ENCODE data around the gene CRK. TPM values are rescaled to one million over a fixed set of nuclear protein-coding genes. Genes with fewer than 3 reads are reported as not detected.
A peak's percentile ranks its signal among the peaks of the same experiment; 100 is the strongest.
"Not testable (repeated sequence)": the region's sequence is repeated elsewhere in the genome, so short reads cannot be mapped to it uniquely, and the experiment has no call there.

CRK gene
- total RNA-seq, 1 donor from 2014 or later: 36.0 TPM

DNA sequence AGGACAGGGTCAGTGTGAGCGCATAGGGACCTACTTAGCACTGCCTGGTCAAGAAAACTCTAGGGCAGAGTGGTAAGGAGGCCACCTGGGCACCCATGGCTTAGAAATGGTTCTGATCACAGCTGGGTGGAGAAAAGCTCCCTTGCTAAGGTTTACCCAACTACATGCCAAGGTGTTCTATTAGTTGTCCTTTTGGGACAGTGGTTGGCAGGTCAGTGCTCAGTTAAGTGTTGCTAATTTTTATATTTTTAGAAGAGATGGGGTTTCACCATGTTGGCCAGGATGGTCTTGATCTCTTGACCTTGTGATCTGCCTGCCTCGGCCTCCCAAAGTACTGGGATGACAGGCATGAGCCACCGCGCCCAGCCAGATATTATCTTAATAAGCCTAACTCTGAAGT, 10.3 kb downstream of the CRK start:
- ATAC-seq (ENCODE audit: poor library complexity); DNase-seq; intact Hi-C loops (cut with DNase I): not testable (repeated sequence)

DNA sequence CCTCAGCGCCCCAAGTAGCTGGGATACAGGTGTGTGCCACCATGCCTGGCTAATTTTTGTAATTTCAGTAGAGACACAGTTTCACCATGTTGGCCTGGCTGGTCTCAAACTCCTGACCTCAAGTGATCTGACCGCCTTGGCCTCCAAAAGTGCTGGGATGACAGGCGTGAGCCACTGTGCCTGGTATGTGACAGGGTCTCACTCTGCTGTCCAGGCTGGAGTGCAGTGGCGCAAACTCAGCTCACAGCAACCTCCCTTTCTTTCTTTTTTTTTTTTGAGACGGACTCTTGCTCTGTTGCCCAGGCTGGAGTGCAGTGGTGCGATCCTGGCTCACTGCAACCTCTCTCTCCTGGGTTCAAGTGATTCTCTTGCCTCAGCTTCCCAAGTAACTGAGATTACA, 13.3 kb downstream of the CRK start:
- intact Hi-C loops (cut with DNase I); DNase-seq; ATAC-seq (ENCODE audit: poor library complexity): not testable (repeated sequence)

DNA sequence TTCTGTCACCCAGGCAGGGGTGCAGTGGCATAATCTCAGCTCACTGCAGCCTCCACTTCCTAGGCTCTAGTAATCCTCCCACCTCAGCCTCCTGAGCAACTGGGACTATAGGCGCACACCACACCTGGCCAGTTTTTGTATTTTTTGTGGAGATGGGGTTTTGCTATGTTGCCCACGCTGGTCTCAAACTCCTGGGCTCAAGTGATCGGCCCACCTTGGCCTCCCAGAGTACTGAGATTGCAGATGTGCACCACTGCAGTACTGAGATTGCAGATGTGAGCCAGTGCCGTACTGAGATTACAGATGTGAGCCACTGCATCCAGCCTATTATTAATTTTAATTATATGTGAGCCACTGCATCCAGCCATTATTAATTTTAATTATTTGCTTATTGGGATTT, 13.8 kb downstream of the CRK start:
- ATAC-seq (ENCODE audit: poor library complexity): no peak

DNA sequence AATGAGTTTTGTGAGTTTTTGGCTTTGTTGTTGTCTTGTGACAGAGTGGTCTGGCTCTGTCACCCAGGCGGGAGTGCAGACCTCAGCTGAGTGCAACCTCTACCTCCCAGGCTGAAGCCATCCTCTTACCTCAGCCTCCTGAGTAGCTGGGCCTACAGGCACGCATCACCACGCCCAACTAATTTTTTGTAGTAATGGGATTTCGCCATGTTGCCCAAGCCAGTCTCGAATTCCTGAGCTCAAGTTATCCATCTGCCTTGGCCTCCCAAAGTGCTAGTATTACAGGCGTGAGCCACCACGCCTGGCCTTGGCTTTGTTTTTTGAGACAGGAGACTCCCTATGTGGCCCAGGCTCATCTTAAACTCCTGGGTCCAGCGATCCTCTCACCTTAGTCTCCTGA, 15.1 kb downstream of the CRK start:
- intact Hi-C loops (cut with DNase I): no loop called here
- ATAC-seq (ENCODE audit: poor library complexity) (no peak), DNase-seq (no peak)

More for the DNA sequence above, 13.8 kb downstream of the CRK start:
- DNase-seq: no peak
- intact Hi-C loops (cut with DNase I): no loop called here

DNA sequence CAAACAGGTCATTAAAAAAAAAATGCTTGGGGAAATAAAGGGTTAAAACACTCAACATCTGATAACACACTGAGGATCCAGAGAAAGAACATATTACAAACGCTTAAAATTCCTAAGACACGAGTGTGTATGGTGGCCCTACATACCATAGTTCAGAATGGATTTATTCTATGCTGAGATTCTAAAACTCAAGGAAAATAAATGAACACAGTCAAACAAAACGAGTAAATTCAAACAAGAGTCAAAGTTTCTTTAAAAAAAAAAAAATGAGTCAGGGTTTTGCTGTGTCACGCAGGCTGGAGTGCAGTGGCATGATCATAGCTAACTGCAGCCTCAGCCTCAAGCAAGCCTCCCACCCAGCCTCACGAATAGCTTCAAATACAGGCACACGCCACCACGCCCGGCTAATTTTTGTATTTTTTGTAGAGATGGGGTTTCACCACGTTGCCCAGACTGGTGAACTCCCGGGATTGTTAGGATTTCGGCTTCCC, 17.4 kb downstream of the CRK start:
- ATAC-seq (ENCODE audit: poor library complexity): no peak
- DNase-seq: no peak
- intact Hi-C loops (cut with DNase I): no loop called here

- intact Hi-C loops (cut with DNase I): no loop called here
- DNase-seq: no peak
- ATAC-seq (ENCODE audit: poor library complexity): no peak
Measured at GRCh38 chr17:1435326-1435725, 20.7 kb downstream of the CRK start.

DNA sequence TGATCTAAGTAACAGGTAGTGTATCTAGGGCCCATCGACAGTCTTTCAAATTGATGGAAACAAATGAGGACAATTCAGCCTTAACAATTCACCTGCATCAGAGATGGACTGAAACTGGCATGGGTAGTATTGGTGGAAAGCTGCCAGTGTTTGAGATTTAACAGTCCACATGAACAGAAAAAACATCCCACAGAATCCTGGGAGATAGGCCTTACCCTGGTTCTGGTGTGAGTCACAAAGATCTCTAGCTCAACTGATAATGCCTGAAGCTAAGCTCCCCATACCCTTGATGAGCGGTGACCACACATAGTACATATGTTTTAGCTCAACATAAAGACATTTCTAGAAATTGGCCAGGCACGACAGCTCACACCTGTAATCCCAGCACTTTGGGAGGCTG, 21.9 kb downstream of the CRK start:
- intact Hi-C loops (cut with DNase I): no loop called here
- DNase-seq (no peak), ATAC-seq (ENCODE audit: poor library complexity) (peak; percentile 30)

DNA sequence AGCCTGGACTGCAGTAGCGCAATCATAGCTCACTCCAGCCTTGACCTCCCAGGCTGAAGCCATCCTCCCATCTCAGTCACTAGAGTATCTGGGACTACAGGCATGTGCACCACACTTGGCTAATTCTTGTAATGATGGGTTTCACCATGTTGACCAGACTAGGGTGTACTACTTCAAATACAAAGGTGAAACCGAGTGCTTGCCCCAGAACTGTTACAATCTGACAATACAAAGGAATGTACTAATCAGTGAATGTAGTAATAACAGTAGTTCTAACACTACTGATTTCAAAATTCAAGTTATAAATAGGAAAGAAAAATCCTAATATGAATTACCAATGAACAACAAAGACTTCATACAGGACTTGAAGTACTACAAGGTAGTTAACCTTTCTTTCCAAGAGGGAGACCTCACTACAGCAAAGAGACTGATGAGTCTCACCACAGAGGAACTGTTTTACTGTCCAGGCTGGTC, 24.4 kb downstream of the CRK start:
- intact Hi-C loops (cut with DNase I): no loop called here
- DNase-seq (no peak), ATAC-seq (ENCODE audit: poor library complexity) (no peak)

- intact Hi-C loops (cut with DNase I): no loop called here
- peak; percentile 19 for ATAC-seq (ENCODE audit: poor library complexity)
- no peak for DNase-seq
Measured at GRCh38 chr17:1423456-1424135, 32.4 kb downstream of the CRK start.

- intact Hi-C loops (cut with DNase I): no loop called here
- ATAC-seq (ENCODE audit: poor library complexity) (peak; percentile 72), DNase-seq (no peak)
Measured at GRCh38 chr17:1422885-1423284, 33.1 kb downstream of the CRK start.

DNA sequence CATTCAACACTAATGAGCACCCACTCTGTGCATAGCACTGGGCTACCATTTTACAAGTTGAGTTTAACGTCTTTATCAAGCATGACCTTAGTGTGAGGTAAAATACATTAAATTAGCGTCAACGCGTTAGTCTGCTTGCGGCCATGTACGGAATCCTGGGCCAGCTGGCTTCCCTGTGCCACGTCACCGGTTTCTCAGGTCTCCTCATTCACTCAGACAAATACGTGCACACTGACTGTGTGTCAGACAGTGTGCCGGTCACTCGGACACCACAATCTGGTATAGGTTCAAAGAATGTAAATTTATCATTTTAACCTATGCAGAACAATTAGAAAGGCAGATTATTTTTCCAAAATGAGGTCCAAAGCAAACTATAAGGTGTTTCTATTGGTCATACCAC, 34.6 kb downstream of the CRK start:
- no peak for DNase-seq
- intact Hi-C loops (cut with DNase I): no loop called here
- ATAC-seq (ENCODE audit: poor library complexity): no peak

DNA sequence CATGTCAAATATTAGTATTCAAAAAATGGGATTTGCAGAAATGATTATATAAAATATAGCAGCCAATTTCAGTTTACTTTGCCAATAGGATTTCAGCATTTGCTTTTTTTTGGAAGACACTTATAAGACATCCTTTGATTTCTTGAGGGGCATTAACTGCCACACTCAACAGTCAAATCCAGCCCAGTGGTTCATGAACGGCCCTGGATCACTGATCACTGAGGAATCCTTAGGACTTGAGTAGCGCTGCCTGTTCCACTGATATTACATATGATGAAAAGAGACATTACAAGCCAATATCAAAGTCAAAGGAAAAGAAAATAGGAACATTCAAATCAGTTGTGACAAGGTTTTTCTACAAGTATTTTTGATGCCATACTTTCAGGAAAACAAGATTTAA, 35.1 kb downstream of the CRK start:
- no peak for DNase-seq
- no peak for ATAC-seq (ENCODE audit: poor library complexity)
- intact Hi-C loops (cut with DNase I): no loop called here

GRCh38 chr17:1420163-1420562, 35.9 kb downstream of the CRK start:
- no peak for ATAC-seq (ENCODE audit: poor library complexity)
- intact Hi-C loops (cut with DNase I): no loop called here
- DNase-seq: no peak

GRCh38 chr17:1418476-1418875, 37.6 kb downstream of the CRK start:
- ATAC-seq (ENCODE audit: poor library complexity); DNase-seq; intact Hi-C loops (cut with DNase I): not testable (repeated sequence)

- intact Hi-C loops (cut with DNase I): no loop called here
- ATAC-seq (ENCODE audit: poor library complexity) (no peak), DNase-seq (no peak)
Measured at GRCh38 chr17:1416414-1416813, 39.6 kb downstream of the CRK start.

- DNase-seq (no peak), ATAC-seq (ENCODE audit: poor library complexity) (peak; percentile 31)
- intact Hi-C loops (cut with DNase I): no loop called here
Measured at GRCh38 chr17:1414634-1415033, 41.4 kb downstream of the CRK start.

DNA sequence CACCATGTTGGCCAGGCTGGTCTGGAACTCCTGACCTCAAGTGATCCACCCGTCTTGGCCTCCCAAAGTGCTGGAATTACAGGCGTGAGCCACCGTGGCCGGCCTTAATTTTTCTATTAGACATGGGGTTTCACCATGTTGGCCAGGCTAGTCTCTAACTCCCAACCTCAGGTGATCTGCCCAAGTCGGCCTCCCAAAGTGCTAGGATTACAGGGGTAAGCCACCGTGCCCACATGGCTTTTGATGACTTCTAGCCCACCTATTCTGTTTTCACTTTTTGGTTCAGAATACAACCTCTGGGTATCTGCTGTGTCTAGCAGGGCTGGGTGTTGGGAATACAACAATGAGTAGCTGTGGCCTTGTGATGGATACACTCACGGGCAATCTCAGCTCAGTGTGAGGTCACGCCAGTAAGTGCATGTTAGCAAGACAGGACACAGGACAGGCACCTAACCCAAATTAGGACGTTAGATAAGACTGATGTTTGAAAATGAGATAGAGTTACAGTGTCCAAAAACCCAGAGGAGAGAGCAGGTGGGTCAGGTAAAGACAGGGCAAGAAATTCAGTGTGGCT, 41.9 kb downstream of the CRK start:
- intact Hi-C loops (cut with DNase I): no loop called here
- DNase-seq (no peak), ATAC-seq (ENCODE audit: poor library complexity) (peak; percentile 53)

- DNase-seq (peak; percentile 82), ATAC-seq (ENCODE audit: poor library complexity) (peak; percentile 89)
- intact Hi-C loops (cut with DNase I): no loop called here
Measured at GRCh38 chr17:1413281-1413791, 42.7 kb downstream of the CRK start.

DNA sequence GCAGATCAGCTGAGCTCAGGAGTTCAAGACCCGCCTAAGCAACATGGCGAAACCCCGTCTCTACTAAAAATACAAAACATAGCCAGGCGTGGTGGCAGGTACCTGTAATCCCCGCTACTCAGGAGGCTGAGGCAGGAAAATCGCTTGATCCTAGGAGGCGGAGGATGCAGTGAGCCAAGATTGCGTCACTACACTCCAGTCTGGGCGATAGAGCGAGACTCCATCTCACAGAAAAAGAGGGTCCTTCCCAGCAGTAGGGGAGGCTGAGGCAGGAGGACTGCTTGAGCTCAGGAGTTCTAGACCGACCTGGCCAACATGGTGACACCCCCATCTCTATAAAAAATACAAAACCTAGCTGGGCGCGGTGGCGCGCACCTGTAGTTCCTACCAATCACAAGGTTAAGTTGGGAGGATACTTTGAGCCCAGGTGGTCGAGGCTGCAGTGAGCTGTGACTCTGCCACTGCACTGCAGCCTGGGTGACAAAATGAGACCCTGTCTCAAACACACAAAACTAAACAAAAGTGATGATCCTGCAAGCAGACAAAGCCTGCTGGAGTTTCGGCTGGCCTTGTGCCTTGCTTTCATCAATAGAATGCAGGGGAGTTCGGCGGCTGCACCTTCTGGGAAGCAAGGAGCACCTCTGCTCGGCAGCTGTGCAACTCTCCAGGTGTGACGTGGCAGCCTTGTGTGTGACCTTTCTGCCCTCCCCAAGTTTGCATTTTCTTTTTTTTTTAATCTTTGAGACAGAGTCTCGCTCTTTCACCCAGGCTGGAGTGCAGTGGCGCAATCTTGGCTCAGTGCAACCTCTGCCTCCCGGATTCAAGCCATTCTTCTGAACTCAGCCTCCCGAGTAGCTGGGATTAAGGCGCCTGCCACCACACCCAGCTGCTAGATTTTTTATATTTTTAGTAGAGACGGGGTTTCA, 43.6 kb downstream of the CRK start:
- ATAC-seq (ENCODE audit: poor library complexity) (no peak), DNase-seq (no peak)
- intact Hi-C loops (cut with DNase I): no loop called here

All from Right ventricle myocardium superior (tissue), 1 donor.